Adrenal gland (tissue), 12 donors: ENCODE data around the gene CUEDC1. TPM values are rescaled to one million over a fixed set of nuclear protein-coding genes. Genes with fewer than 3 reads are reported as not detected.

Experiments
- DNase-seq, 7 donors: peaks; one replicate each; pipeline ENCODE4 v3.0.0-alpha.2; 2019 to 2020
- H3K27ac ChIP-seq, 5 donors: fragments of 200-600 bp; sonication (generic) in 4 of 5; 1 replicate in 3 of 5; 2 replicates in 2 of 5; pipeline versions ENCODE4 v1.5.1 to v1.8.0; 2016 to 2020; ENCODE audit warnings: mild to moderate bottlenecking in 1 of 5
- H3K27me3 ChIP-seq: fragments of 200-600 bp; 2 replicates; pipeline ENCODE4 v1.8.0; 2021
- H3K36me3 ChIP-seq, 2 donors: fragments of 200-600 bp; replicated peaks in 1 of 2; 1 replicate in 1 of 2; 2 replicates in 1 of 2; pipeline versions ENCODE4 v1.5.1 to v1.8.0; 2018 to 2022
- H3K4me1 ChIP-seq, 2 donors: fragments of 200-600 bp; replicated peaks in 1 of 2; 1 replicate in 1 of 2; 2 replicates in 1 of 2; pipeline versions ENCODE4 v1.5.1 to v1.8.0; 2018 to 2021
- H3K4me3 ChIP-seq, 4 donors: fragments of 200-600 bp; sonication (generic) in 3 of 4; one replicate each; pipeline ENCODE4 v1.5.1; 2016 to 2018
- H3K9me3 ChIP-seq, 3 donors: fragments of 200-600 bp; sonication (generic) in 1 of 3; replicated peaks in 1 of 3; 1 replicate in 2 of 3; 2 replicates in 1 of 3; pipeline versions ENCODE4 v1.5.1 to v1.8.0; 2016 to 2021
- POLR2A ChIP-seq, 2 donors: fragments of 450-650 bp; IDR thresholded peaks; one replicate each; pipeline ENCODE4 v1.6.1; 2017; ENCODE audit warnings: antibody characterized with exemption in 2 of 2, mild to moderate bottlenecking in 2 of 2, moderate library complexity in 1 of 2
- WGBS, 4 donors: extraction: QIAGEN DNeasy Blood & Tissue Kit in 2 of 4; methylation state at CpG; one replicate each; pipeline versions ENCODE4 v1.1.5 to v1.1.7; 2013 to 2017; 5-methylcytosine and 5-hydroxymethylcytosine counted together
- intact Hi-C, 2 donors: fragments of 100-400 bp; cut with DNase I; formaldehyde crosslinking; loops; one replicate each; pipeline versions ENCODE4 v1.14.1 to v1.15.0; 2022 to 2023
- polyA plus RNA-seq, 3 donors: library from polyadenylated mRNA; stranded (reverse); fragments of 200-250 nt in 2 of 3; fragments of 350-450 nt in 1 of 3; fragmentation: Illumina TruSeq in 1 of 3; extraction: RNeasy Lipid Tissue Mini Kit (QIAGEN cat#74804) in 1 of 3; gene quantifications; one replicate each; pipeline ENCODE4 v1.2.3, GENCODE V29; 2013 to 2014
- total RNA-seq, 9 donors: library from RNA; depleted of rRNA in 4 of 9; stranded (reverse); fragments of >200 nt in 4 of 9; fragments of 120-200 nt in 1 of 9; fragmentation: NEBNext Ultra II Directional in 1 of 9; extraction: Animal tissue kit (Norgen Biotek cat#: 25700) in 1 of 9; gene quantifications; one replicate each; pipeline versions ENCODE4 v1.1.0 to v1.2.4, GENCODE V29; 2013 to 2023
- TF ChIP-seq, protein P1 (sequence below), 6 experiments: fragments of 450-650 bp in 4 of 6; fragments of 200-600 bp in 2 of 6; sonication (generic) in 1 of 6; IDR thresholded peaks; 1 replicate in 5 of 6; 2 replicates in 1 of 6; pipeline versions ENCODE4 v1.5.1 to v1.8.0; 2016 to 2021; ENCODE audit warnings: antibody characterized with exemption in 6 of 6, mild to moderate bottlenecking in 2 of 6, moderate library complexity in 1 of 6
- donor health status: healthy with polysubstance abuse.
- donor health status: Bipolar disorder and iron deficiency.
- donor health status: DM: yes; HTN: yes; CAD: no.
- donor health status: DM: no; HTN: no; CAD: no.
- donor health status: DM: no; HTN: no; CAD: no.
- donor health status: DM: yes; HTN: yes; CAD: no.

The CUEDC1 gene
- total and polyA plus RNA-seq, 12 donors, result 9.4 to 47.3 (median 39.0) TPM

DNA sequence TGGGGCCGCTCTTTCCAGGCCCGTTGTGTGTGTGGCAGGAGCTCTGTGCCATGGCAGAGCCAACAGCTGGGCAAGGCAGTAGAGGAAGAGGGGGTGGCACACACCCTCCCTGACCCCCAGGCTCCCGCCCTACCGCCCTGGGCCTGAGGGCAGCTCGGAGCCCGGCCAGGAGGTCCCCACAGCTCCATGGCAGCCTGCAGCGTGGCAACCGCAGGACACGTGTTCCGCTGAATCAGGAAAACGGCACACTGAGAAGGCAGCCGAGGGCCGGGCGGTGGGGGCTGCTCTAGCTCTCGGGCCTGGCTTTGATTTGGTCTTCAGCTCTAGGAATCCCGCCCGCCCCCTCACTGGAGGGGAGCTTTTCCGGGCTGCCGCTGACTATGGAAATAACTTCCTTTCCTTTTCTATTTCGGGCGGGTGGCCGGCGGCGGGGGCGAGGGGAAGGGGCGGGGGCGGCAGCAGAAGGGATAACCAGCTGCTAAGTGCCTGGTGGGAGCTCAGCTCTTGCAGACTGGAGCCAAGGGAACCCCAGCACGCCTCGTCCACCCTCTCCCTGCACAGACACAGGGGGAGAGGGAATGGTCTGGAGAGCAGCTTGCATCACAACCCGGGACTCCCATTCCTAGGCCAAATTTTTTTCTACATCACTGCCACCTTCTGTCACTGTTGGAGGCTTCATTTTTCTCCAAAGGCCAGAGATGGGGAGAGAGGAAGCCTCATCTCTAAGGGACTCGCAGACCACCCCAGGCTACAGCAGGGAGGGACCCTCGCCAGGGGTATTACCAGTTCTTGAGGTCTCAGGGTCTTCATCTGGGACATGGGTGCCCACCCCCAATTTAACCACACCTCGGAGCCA is 80.5 kb downstream of the CUEDC1 start:
- H3K36me3 ChIP-seq, result peaks cover 0 to 25% of the 10 kb centered on the region in 2 donors
- intact Hi-C loops, result no loop called here
- H3K4me1 ChIP-seq, result peaks cover 36 to 78% of the 10 kb centered on the region in 2 donors

GRCh38 chr17:57874058-57874419 is 81.2 kb downstream of the CUEDC1 start:
- 65 to 100% (median 75%) methylated on average over 1 to 7 of the region's 7 CpGs; no CpG with 5 or more reads in 1 of the 4 donors for WGBS, 4 donors
- no peak overlapping the region for H3K4me3 ChIP-seq
- TF ChIP-seq, protein P1, sequence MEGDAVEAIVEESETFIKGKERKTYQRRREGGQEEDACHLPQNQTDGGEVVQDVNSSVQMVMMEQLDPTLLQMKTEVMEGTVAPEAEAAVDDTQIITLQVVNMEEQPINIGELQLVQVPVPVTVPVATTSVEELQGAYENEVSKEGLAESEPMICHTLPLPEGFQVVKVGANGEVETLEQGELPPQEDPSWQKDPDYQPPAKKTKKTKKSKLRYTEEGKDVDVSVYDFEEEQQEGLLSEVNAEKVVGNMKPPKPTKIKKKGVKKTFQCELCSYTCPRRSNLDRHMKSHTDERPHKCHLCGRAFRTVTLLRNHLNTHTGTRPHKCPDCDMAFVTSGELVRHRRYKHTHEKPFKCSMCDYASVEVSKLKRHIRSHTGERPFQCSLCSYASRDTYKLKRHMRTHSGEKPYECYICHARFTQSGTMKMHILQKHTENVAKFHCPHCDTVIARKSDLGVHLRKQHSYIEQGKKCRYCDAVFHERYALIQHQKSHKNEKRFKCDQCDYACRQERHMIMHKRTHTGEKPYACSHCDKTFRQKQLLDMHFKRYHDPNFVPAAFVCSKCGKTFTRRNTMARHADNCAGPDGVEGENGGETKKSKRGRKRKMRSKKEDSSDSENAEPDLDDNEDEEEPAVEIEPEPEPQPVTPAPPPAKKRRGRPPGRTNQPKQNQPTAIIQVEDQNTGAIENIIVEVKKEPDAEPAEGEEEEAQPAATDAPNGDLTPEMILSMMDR (IDR thresholded peaks at IDR 0.05), result no peak
- no peak for TF ChIP-seq POLR2A (IDR thresholded peaks at IDR 0.05)
- peaks cover 0 to 21% of the 10 kb centered on the region in 2 donors for H3K36me3 ChIP-seq
- intact Hi-C loops, result no loop called here
- H3K27me3 ChIP-seq, result no peaks in the 10 kb centered on the region
- H3K4me1 ChIP-seq, result peaks cover 42 to 78% of the 10 kb centered on the region in 2 donors
- no peaks in the 10 kb centered on the region for H3K9me3 ChIP-seq
- peak overlapping the region in 4 of 5 donors; percentile 83 to 95 (median 92) for H3K27ac ChIP-seq
- no peak for DNase-seq

More for the DNA sequence above, 80.5 kb downstream of the CUEDC1 start:
- Histone ChIP-seq H3K4me3 (no peak overlapping the region), H3K27me3 (no peaks in the 10 kb centered on the region), H3K9me3 (no peaks in the 10 kb centered on the region), H3K27ac (peak overlapping the region; percentile 6 to 95 (median 90))
- TF ChIP-seq, protein P1 (IDR thresholded peaks at IDR 0.05), result no peak
- TF ChIP-seq POLR2A (IDR thresholded peaks at IDR 0.05), result no peak
- DNase-seq, result peak; percentile 47 to 89 (median 69)
- 37 to 56% (median 46%) methylated on average over 13 to 33 of the region's 33 CpGs for WGBS, 4 donors

DNA sequence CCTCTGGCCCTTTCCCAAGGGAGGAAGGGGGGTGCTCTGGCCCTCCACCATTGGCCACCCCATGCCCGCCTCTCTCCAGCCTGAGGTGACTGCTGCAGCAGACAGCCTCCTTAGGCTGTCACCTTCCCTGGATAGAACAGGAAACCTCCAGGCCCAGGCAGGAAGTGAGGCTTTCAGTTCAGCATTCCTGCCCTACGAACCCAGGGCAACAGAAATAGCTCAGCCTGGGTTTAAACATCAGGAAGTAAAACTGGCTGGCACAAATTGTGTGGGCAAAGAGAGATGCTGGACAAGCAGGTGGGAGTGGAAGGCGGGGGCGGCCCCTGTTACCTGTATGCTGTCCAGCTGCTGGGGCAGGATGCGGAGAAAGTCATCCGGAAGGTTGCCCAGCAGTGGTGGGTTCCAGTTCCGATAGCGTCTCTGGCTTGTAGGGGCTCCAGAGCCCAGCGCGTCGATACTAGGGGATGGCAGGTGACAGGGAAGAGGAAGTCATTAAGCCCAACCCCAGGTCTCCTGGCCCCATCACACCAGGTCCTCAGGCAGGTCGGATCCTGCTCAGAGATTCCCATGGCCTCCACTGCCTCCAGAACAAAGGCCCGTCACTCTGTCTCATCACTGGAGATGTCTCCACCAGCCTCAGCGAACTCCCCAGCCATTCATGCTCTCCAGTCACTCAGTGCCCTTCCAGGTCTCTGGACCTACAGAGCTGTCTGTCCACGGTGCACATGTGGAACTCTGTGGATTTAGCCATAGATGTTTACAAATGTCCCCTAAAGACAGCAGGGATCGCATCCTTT is 81.8 kb downstream of the CUEDC1 start:
- no peak for TF ChIP-seq POLR2A (IDR thresholded peaks at IDR 0.05)
- TF ChIP-seq, protein P1 (IDR thresholded peaks at IDR 0.05), result no peak
- Histone ChIP-seq H3K4me3 (no peak overlapping the region), H3K36me3 (peaks cover 0 to 16% of the 10 kb centered on the region in 2 donors), H3K4me1 (peaks cover 48 to 80% of the 10 kb centered on the region in 2 donors), H3K9me3 (no peaks in the 10 kb centered on the region), H3K27me3 (no peaks in the 10 kb centered on the region), H3K27ac (peak overlapping the region in 3 of 5 donors; percentile 90 to 95 (median 93))
- 72 to 81% (median 77%) methylated on average over 12 to 16 of the region's 16 CpGs for WGBS, 4 donors
- no peak for DNase-seq
- intact Hi-C loops, result no loop called here

- H3K4me3 ChIP-seq, result no peak overlapping the region
- 65 to 89% (median 73%) methylated on average over 9 to 14 of the region's 14 CpGs for WGBS, 4 donors
- H3K27ac ChIP-seq, result peak overlapping the region in 3 of 5 donors; percentile 88 to 95 (median 89)
- TF ChIP-seq, protein P1 (IDR thresholded peaks at IDR 0.05), result no peak
- TF ChIP-seq POLR2A (IDR thresholded peaks at IDR 0.05), result no peak
- intact Hi-C loops, result no loop called here
- H3K9me3 ChIP-seq, result no peaks in the 10 kb centered on the region
- H3K4me1 ChIP-seq, result peaks cover 57 to 90% of the 10 kb centered on the region in 2 donors
- DNase-seq, result no peak
- H3K27me3 ChIP-seq, result no peaks in the 10 kb centered on the region
- peaks cover 0 to 12% of the 10 kb centered on the region in 2 donors for H3K36me3 ChIP-seq
These were observed 82.7 kb downstream of the CUEDC1 start for GRCh38 chr17:57872536-57872935.
